Left lung (tissue), 10 donors: ENCODE results near the gene NOL9. TPM values are rescaled to one million over a fixed set of nuclear protein-coding genes. Genes with fewer than 3 reads are reported as not detected.

ENCODE experiments used
- ATAC-seq: fragments of 200-7000 bp; cut with Tn5 transposase; one replicate; pipeline ENCODE4 v1.9.1; 2020; ENCODE audit warnings: moderate library complexity
- DNase-seq, 4 donors: peaks; one replicate each; pipeline ENCODE4 v3.0.0-alpha.2; 2013 to 2020
- H3K27ac ChIP-seq, 2 donors: fragments of 200-600 bp; sonication (generic) in 1 of 2; one replicate each; pipeline versions ENCODE4 v1.5.0 to v1.8.0; 2020 to 2021
- H3K27me3 ChIP-seq, 2 donors: fragments of 200-600 bp; sonication (generic) in 1 of 2; one replicate each; pipeline versions ENCODE4 v1.5.0 to v1.8.0; 2020 to 2021
- H3K36me3 ChIP-seq, 2 donors: fragments of 200-600 bp; sonication (generic) in 1 of 2; one replicate each; pipeline versions ENCODE4 v1.5.0 to v1.8.0; 2020 to 2021
- H3K4me1 ChIP-seq, 2 donors: fragments of 200-600 bp; one replicate each; pipeline ENCODE4 v1.8.0; 2021
- H3K4me3 ChIP-seq, 2 donors: fragments of 200-600 bp; sonication (generic) in 1 of 2; one replicate each; pipeline versions ENCODE4 v1.5.0 to v1.8.0; 2020 to 2021; ENCODE audit warnings: mild to moderate bottlenecking in 1 of 2
- H3K9me3 ChIP-seq, 2 donors: fragments of 200-600 bp; sonication (generic) in 1 of 2; one replicate each; pipeline versions ENCODE4 v1.5.0 to v1.8.0; 2020 to 2021
- intact Hi-C, 2 donors: fragments of 100-400 bp; cut with DNase I; formaldehyde crosslinking; loops; one replicate each; pipeline versions ENCODE4 v1.11.2 to v1.14.2; 2022
- polyA plus RNA-seq, 6 donors: library from polyadenylated mRNA; unstranded; fragments of 120-200 nt; gene quantifications; one replicate each; pipeline ENCODE4 v1.2.1, GENCODE V29; 2013; ENCODE audit not compliant: insufficient read length in 6 of 6
- total RNA-seq, 2 donors: library from RNA; stranded (reverse); fragmentation: NEBNext Ultra II Directional; extraction: Animal tissue kit (Norgen Biotek cat#: 25700); gene quantifications; one replicate each; pipeline ENCODE4 v1.2.1, GENCODE V29; 2021
- TF ChIP-seq, protein P1 (sequence below), 2 donors: fragments of 200-600 bp; sonication (generic) in 1 of 2; IDR thresholded peaks; one replicate each; pipeline versions ENCODE4 v1.5.0 to v1.8.0; 2021; ENCODE audit warnings: antibody characterized with exemption in 2 of 2
- donor health status: DM: no; HTN: yes; CAD: no.
- donor health status: DM: no; HTN: no; CAD: no.

The NOL9 gene
- total and polyA plus RNA-seq, 8 donors = 19.1 to 30.8 (median 24.8) TPM

- TF ChIP-seq, protein P1, sequence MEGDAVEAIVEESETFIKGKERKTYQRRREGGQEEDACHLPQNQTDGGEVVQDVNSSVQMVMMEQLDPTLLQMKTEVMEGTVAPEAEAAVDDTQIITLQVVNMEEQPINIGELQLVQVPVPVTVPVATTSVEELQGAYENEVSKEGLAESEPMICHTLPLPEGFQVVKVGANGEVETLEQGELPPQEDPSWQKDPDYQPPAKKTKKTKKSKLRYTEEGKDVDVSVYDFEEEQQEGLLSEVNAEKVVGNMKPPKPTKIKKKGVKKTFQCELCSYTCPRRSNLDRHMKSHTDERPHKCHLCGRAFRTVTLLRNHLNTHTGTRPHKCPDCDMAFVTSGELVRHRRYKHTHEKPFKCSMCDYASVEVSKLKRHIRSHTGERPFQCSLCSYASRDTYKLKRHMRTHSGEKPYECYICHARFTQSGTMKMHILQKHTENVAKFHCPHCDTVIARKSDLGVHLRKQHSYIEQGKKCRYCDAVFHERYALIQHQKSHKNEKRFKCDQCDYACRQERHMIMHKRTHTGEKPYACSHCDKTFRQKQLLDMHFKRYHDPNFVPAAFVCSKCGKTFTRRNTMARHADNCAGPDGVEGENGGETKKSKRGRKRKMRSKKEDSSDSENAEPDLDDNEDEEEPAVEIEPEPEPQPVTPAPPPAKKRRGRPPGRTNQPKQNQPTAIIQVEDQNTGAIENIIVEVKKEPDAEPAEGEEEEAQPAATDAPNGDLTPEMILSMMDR (IDR thresholded peaks at IDR 0.05) = no peak
- Histone ChIP-seq H3K4me3 (no peak overlapping the region), H3K27me3 (no peaks in the 10 kb centered on the region), H3K36me3 (peaks cover 0 to 96% of the 10 kb centered on the region in 2 donors), H3K27ac (peak overlapping the region in 1 of 2 donors; percentile 31), H3K9me3 (no peaks in the 10 kb centered on the region), H3K4me1 (no peaks in the 10 kb centered on the region)
- intact Hi-C loops = no loop called here
- no peak for ATAC-seq
- DNase-seq = no peak
Measured at GRCh38 chr1:6544831-6545230, 9.5 kb downstream of the NOL9 start.

DNA sequence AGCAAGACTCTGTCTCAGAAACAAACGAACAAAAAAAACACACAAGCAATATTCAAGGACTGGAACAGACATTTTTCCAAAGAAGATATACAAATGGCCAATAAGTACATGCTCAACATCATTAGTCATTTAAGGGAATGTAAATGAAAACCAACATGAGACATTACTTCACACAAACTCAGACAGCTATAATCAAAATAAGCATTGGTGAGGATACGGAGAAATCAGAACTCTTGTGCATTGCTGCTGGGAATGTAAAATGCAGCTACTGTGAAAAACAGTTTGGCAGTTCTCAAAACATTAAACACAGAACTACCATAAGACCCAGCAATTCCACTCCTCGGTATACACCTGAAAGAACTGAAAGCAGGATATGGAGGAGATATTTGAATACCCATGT, 15.4 kb downstream of the NOL9 start:
- Histone ChIP-seq H3K27me3 (no peaks in the 10 kb centered on the region), H3K9me3 (no peaks in the 10 kb centered on the region), H3K27ac (no peak overlapping the region), H3K36me3 (peaks cover 0 to 67% of the 10 kb centered on the region in 2 donors), H3K4me3 (no peak overlapping the region), H3K4me1 (peaks cover 0 to 5% of the 10 kb centered on the region in 2 donors)
- ATAC-seq (no peak), DNase-seq (no peak)
- intact Hi-C loops = no loop called here
- TF ChIP-seq, protein P1 (IDR thresholded peaks at IDR 0.05) = no peak

DNA sequence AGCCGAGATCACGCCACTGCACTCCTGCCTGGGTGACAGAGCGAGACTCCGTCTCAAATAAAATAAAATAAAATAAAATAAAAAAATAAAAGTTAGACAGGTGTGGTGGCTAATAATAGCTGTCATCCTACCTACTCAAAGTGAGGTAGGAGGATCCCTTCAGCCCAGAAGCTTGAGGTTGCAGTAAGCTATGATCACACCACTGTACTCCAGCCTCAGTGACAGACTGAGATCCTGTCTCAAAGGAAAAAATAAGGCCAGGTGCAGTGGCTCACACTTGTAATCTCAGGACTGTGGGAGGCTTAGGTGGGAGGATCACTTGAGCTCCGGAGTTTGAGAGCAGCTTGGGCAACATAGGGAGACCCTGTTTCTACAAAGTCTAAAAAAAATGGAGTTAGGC, 18.0 kb downstream of the NOL9 start:
- Histone ChIP-seq H3K27me3 (no peaks in the 10 kb centered on the region), H3K27ac (no peak overlapping the region), H3K4me1 (peaks cover 0 to 5% of the 10 kb centered on the region in 2 donors), H3K4me3 (no peak overlapping the region), H3K36me3 (peaks cover 0 to 66% of the 10 kb centered on the region in 2 donors), H3K9me3 (no peaks in the 10 kb centered on the region)
- TF ChIP-seq, protein P1 (IDR thresholded peaks at IDR 0.05) = no peak
- intact Hi-C loops = no loop called here
- no peak for ATAC-seq
- no peak for DNase-seq

DNA sequence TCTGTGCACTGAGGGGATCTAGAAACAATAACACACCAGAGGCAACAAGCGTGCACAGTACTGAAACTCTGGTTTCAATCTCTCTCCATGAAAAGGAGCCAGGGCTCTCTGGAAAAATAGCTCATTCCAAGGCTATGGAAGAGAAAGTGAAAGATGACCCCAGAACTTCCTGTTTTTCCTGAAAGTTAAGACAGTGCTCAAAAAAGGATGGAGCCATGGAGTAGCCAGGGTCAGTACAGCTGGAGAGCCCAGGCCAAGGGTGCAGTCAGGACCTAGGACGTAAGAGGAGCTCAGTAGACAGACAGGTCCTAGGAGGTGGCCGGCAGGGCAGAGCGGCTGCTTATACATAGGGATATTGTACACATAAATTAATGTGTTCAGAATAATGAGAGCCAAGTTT, 19.1 kb downstream of the NOL9 start:
- Histone ChIP-seq H3K36me3 (peaks cover 0 to 67% of the 10 kb centered on the region in 2 donors), H3K27me3 (no peaks in the 10 kb centered on the region), H3K4me1 (peaks cover 0 to 5% of the 10 kb centered on the region in 2 donors), H3K27ac (no peak overlapping the region), H3K4me3 (no peak overlapping the region), H3K9me3 (no peaks in the 10 kb centered on the region)
- DNase-seq (no peak), ATAC-seq (no peak)
- TF ChIP-seq, protein P1 (IDR thresholded peaks at IDR 0.05) = no peak
- intact Hi-C loops = no loop called here

DNA sequence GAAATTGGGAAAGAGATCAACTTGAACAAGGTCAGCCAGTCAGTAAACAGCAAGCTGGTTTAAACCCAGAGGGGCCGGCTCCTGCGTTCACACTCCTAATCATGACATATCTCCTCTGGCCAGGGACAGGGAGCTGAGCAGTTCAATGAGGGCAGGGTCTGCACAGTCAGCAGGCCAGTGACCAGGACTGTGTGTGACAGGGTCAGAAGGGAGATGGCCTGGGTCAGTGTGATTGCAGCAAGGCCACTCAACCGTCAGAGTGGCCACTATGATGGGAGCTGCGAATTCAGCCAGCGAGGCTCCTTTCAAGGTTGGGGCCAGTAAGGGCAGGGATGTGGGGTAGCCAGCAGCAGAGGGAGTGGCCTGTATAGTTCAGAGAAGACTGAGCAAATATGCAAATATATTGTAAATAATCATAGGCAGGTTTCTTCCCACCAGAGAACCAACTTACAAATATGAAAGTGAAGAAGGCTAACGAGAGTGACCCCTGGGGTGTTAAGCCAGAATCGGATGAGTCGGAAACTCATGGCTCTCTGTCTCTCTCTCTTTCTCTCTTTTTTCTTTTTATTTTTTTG, 20.0 kb downstream of the NOL9 start:
- TF ChIP-seq, protein P1 (IDR thresholded peaks at IDR 0.05) = no peak
- H3K4me3 ChIP-seq = no peak overlapping the region
- H3K27ac ChIP-seq = no peak overlapping the region
- ATAC-seq (no peak), DNase-seq (no peak)
- no peaks in the 10 kb centered on the region for H3K27me3 ChIP-seq
- no peaks in the 10 kb centered on the region for H3K9me3 ChIP-seq
- intact Hi-C loops = no loop called here
- peaks cover 0 to 5% of the 10 kb centered on the region in 2 donors for H3K4me1 ChIP-seq
- H3K36me3 ChIP-seq = peaks cover 0 to 75% of the 10 kb centered on the region in 2 donors
